Trophoblast cell (in vitro differentiated cells and primary cell): ENCODE data around the gene SETD6.

ENCODE experiments used
- DNase-seq, 2 donors: peaks; one replicate each; pipeline ENCODE4 v3.0.0-alpha.2; 2016
- H2AFZ ChIP-seq: 2 replicates; pipeline ENCODE4 v1.6.1; 2013; ENCODE audit warnings: low read length, moderate library complexity, mild to moderate bottlenecking; ENCODE audit not compliant: insufficient read depth, poor library complexity
- H2AK5ac ChIP-seq: 2 replicates; pipeline ENCODE4 v1.6.1; 2013; ENCODE audit warnings: mild to moderate bottlenecking, low read length
- H2BK120ac ChIP-seq: 2 replicates; pipeline ENCODE4 v1.6.1; 2013; ENCODE audit warnings: low read length, mild to moderate bottlenecking, moderate library complexity; ENCODE audit not compliant: insufficient read depth, poor library complexity
- H2BK12ac ChIP-seq: 2 replicates; pipeline ENCODE4 v1.6.1; 2013; ENCODE audit warnings: mild to moderate bottlenecking, low read length, moderate library complexity
- H2BK5ac ChIP-seq: 2 replicates; pipeline ENCODE4 v1.6.1; 2013; ENCODE audit warnings: low read length, low read depth, moderate library complexity, mild to moderate bottlenecking; ENCODE audit not compliant: poor library complexity
- H3K14ac ChIP-seq: 2 replicates; pipeline ENCODE4 v1.6.1; 2013; ENCODE audit warnings: mild to moderate bottlenecking, low read length
- H3K18ac ChIP-seq: 2 replicates; pipeline ENCODE4 v1.6.1; 2013; ENCODE audit warnings: mild to moderate bottlenecking, low read length
- H3K23ac ChIP-seq: 2 replicates; pipeline ENCODE4 v1.6.1; 2013; ENCODE audit warnings: low read length
- H3K27ac ChIP-seq: 2 replicates; pipeline ENCODE4 v1.5.1; 2013; ENCODE audit warnings: low read depth, mild to moderate bottlenecking, inconsistent platforms, low read length, moderate library complexity
- H3K27me3 ChIP-seq: 2 replicates; pipeline ENCODE4 v1.6.1; 2013; ENCODE audit warnings: inconsistent platforms, mild to moderate bottlenecking, low read length, moderate library complexity; ENCODE audit not compliant: insufficient read depth
- H3K36me3 ChIP-seq, 2 experiments: 1 replicate in 1 of 2; 2 replicates in 1 of 2; pipeline ENCODE4 v1.6.1; 2013; ENCODE audit warnings: low read length in 2 of 2, mild to moderate bottlenecking in 2 of 2, moderate library complexity in 1 of 2; ENCODE audit not compliant: insufficient read depth in 2 of 2, control insufficient read depth in 1 of 2
- H3K4ac ChIP-seq: 2 replicates; pipeline ENCODE4 v1.6.1; 2013; ENCODE audit warnings: low read depth, mild to moderate bottlenecking, low read length, moderate library complexity
- H3K4me1 ChIP-seq, 2 experiments: 1 replicate in 1 of 2; 2 replicates in 1 of 2; pipeline ENCODE4 v1.6.1; 2013; ENCODE audit warnings: low read length in 2 of 2, mild to moderate bottlenecking in 2 of 2, moderate library complexity in 1 of 2; ENCODE audit not compliant: insufficient read depth in 2 of 2, control insufficient read depth in 1 of 2
- H3K4me2 ChIP-seq: 2 replicates; pipeline ENCODE4 v1.6.1; 2013; ENCODE audit warnings: inconsistent platforms, mild to moderate bottlenecking, low read length, moderate library complexity
- H3K4me3 ChIP-seq: 2 replicates; pipeline ENCODE4 v1.5.1; 2013; ENCODE audit warnings: mild to moderate bottlenecking, low read depth, low read length, inconsistent platforms
- H3K79me1 ChIP-seq: one replicate; pipeline ENCODE4 v1.6.1; 2013; ENCODE audit warnings: low read length
- H3K79me2 ChIP-seq: 2 replicates; pipeline ENCODE4 v1.6.1; 2013; ENCODE audit warnings: low read length, mild to moderate bottlenecking; ENCODE audit not compliant: control insufficient read depth, insufficient read depth, poor library complexity
- H3K9ac ChIP-seq: 2 replicates; pipeline ENCODE4 v1.6.1; 2013; ENCODE audit warnings: mild to moderate bottlenecking, low read length
- H3K9me3 ChIP-seq: 2 replicates; pipeline ENCODE4 v1.6.1; 2013; ENCODE audit warnings: low read depth, mild to moderate bottlenecking, control low read depth, inconsistent platforms, low read length; ENCODE audit not compliant: insufficient read depth
- H4K12ac ChIP-seq: 2 replicates; pipeline ENCODE4 v1.6.1; 2013; ENCODE audit warnings: low read depth, mild to moderate bottlenecking, low read length, moderate library complexity
- H4K8ac ChIP-seq: 2 replicates; pipeline ENCODE4 v1.6.1; 2013; ENCODE audit warnings: low read depth, mild to moderate bottlenecking, low read length, moderate library complexity
- H4K91ac ChIP-seq: one replicate; pipeline ENCODE4 v1.6.1; 2013; ENCODE audit warnings: low read depth, mild to moderate bottlenecking, low read length, moderate library complexity
- WGBS: extraction: QIAGEN DNeasy Blood & Tissue Kit; methylation state at CpG from one replicate; pipeline ENCODE4 v1.1.7; 2013; ENCODE audit warnings: missing lambda C conversion rate; ENCODE audit not compliant: insufficient read length, insufficient coverage; ENCODE audit errors: extremely low coverage; 5-methylcytosine and 5-hydroxymethylcytosine counted together

The SETD6 gene

DNA sequence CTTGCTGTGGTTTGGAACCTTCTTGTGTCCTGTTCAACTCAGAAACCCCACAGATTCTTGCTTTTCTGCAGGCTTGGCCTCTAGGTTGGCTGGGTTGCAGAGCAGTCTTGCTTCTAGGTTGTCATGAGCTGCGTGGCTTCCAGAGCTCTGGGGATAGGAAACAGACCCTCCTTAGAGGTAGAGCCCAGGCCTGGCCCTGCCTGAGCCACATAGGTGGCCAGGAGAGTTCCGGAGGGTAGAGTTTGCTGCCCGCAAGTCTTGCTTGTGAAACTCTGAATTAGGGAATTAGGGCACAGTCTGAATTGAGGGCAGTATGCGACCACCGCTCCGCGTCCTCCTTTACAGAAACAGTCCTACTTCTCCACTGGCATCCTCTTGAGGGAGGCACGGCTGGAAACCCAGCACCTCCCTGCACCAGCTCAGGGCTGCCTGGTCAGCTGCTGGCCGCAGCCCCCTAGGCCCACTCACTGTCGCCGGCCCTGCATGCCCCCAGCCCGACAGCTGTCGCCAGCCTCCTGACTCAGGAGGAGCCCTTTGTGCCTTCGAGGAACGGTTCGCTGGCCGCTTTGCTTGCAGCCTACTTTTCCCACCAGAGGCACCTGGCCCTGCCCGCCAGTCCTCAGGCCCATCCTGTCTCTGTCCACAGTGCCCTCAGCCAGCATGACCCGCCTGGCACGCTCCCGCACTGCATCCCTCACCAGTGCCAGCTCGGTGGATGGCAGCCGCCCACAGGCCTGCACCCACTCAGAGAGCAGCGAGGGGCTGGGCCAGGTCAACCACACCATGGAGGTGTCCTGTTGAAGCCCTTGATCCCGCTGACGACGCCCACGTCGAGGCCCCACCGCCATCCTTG, 4.3 kb upstream of the SETD6 start:
- Histone ChIP-seq H4K8ac (no peak overlapping the region), H2BK5ac (no peak overlapping the region), H3K14ac (no peak overlapping the region), H2BK120ac (no peak overlapping the region), H3K4me2 (no peak overlapping the region), H3K9me3 (no peaks in the 10 kb centered on the region), H3K27me3 (no peaks in the 10 kb centered on the region), H2AFZ (no peak overlapping the region), H4K91ac (no peak overlapping the region), H4K12ac (no peak overlapping the region), H3K18ac (no peak overlapping the region), H3K4ac (no peak overlapping the region), H3K9ac (no peak overlapping the region), H3K4me1 (peaks cover 0 to 7% of the 10 kb centered on the region in 2 experiments), H2BK12ac (no peak overlapping the region), H3K4me3 (no peak overlapping the region), H3K27ac (no peak overlapping the region), H2AK5ac (no peak overlapping the region), H3K23ac (no peak overlapping the region), H3K79me1 (peaks cover 7% of the 10 kb centered on the region), H3K79me2 (peaks cover 7% of the 10 kb centered on the region), H3K36me3 (peaks cover 12 to 14% of the 10 kb centered on the region in 2 experiments)
- no CpG with 5 or more reads among the region's 30 CpGs for WGBS
- no peak for DNase-seq

DNA sequence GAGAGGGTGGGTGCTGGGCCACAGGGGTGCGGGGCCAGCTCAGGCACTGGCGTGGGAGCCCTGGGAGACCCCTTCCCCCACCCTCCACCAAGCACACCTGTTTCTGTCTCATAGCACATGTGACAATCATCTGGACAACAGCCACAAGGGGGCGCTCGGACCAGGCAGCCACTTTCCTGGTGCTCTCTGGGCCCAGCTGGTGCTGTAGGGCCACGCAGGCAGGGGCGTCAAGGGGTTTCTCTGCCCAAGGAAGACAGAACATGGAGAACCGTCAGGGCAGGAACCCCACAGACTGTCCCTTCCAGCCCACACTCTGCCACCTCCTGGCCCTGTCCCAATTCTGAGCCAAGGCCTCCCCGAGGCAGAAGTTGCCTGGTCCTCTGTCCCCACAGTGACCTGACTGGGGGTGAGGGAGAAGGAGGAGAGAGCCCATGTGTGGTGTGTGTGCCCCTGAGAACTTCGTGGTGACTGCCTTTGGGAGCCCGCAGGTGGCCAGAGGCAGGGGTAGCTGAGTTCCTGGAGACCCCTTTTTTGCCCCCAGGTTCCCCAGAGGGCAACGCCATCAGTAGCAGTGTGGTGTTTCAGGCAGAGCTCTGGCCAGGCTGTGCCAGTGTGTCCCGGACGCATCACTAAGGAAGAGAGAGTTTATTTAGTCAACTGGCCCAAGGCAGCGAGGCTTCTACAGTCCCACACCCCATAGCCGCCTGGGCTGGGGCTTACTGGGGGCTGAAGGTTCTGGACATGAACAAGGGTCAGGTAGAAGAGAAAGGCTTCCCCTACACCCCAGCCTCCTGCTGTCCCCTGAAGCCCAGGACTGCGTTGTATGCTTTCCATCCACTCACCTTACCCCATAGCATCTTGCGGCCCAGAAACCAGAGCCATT, 3.1 kb upstream of the SETD6 start:
- Histone ChIP-seq H3K23ac (no peak overlapping the region), H3K9me3 (no peaks in the 10 kb centered on the region), H4K8ac (no peak overlapping the region), H3K4ac (no peak overlapping the region), H2BK5ac (no peak overlapping the region), H3K27me3 (no peaks in the 10 kb centered on the region), H3K9ac (no peak overlapping the region), H3K4me1 (peaks cover 5 to 14% of the 10 kb centered on the region in 2 experiments), H2BK12ac (no peak overlapping the region), H2AFZ (no peak overlapping the region), H3K14ac (no peak overlapping the region), H3K4me2 (no peak overlapping the region), H3K36me3 (peaks cover 19 to 23% of the 10 kb centered on the region in 2 experiments), H4K12ac (no peak overlapping the region), H3K18ac (no peak overlapping the region), H2BK120ac (no peak overlapping the region), H3K4me3 (no peak overlapping the region), H3K79me1 (peaks cover 7% of the 10 kb centered on the region), H3K27ac (no peak overlapping the region), H4K91ac (no peak overlapping the region), H2AK5ac (no peak overlapping the region), H3K79me2 (peaks cover 7% of the 10 kb centered on the region)
- peak; percentile 45 to 85 for DNase-seq
- WGBS = no CpG with 5 or more reads among the region's 17 CpGs

DNA sequence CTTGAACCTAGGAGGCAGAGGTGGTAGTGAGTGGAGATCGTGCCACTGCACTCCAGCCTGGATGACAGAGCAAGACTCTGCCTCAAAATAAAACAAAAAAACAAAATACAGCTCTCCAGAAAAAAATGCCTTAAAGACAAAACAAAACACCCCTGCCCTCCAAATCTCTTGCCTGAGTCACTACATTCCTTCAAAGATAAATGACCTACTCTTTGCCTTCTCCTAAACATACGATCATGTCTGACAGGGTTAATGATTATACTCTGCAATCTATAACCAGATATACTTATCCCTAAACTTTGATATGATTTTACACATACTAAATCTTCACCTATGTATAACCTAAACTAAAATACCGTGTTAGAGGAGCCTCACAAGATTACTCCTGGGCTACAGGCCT, 1.4 kb upstream of the SETD6 start:
- no peaks in the 10 kb centered on the region for H3K9me3 ChIP-seq
- H3K23ac ChIP-seq = no peak overlapping the region
- DNase-seq = no peak
- no peak overlapping the region for H4K8ac ChIP-seq
- no peak overlapping the region for H3K4me3 ChIP-seq
- H3K79me2 ChIP-seq = peaks cover 7% of the 10 kb centered on the region
- no peak overlapping the region for H3K27ac ChIP-seq
- no peak overlapping the region for H3K14ac ChIP-seq
- H2BK12ac ChIP-seq = no peak overlapping the region
- H2BK120ac ChIP-seq = no peak overlapping the region
- no CpG with 5 or more reads among the region's 3 CpGs for WGBS
- no peaks in the 10 kb centered on the region for H3K27me3 ChIP-seq
- H2BK5ac ChIP-seq = no peak overlapping the region
- peaks cover 7% of the 10 kb centered on the region for H3K79me1 ChIP-seq
- no peak overlapping the region for H2AK5ac ChIP-seq
- H3K4me2 ChIP-seq = no peak overlapping the region
- no peak overlapping the region for H3K9ac ChIP-seq
- no peak overlapping the region for H3K18ac ChIP-seq
- no peak overlapping the region for H2AFZ ChIP-seq
- H4K12ac ChIP-seq = no peak overlapping the region
- no peak overlapping the region for H3K4ac ChIP-seq
- H3K36me3 ChIP-seq = peaks cover 21 to 35% of the 10 kb centered on the region in 2 experiments
- H4K91ac ChIP-seq = no peak overlapping the region
- peaks cover 5 to 14% of the 10 kb centered on the region in 2 experiments for H3K4me1 ChIP-seq

DNA sequence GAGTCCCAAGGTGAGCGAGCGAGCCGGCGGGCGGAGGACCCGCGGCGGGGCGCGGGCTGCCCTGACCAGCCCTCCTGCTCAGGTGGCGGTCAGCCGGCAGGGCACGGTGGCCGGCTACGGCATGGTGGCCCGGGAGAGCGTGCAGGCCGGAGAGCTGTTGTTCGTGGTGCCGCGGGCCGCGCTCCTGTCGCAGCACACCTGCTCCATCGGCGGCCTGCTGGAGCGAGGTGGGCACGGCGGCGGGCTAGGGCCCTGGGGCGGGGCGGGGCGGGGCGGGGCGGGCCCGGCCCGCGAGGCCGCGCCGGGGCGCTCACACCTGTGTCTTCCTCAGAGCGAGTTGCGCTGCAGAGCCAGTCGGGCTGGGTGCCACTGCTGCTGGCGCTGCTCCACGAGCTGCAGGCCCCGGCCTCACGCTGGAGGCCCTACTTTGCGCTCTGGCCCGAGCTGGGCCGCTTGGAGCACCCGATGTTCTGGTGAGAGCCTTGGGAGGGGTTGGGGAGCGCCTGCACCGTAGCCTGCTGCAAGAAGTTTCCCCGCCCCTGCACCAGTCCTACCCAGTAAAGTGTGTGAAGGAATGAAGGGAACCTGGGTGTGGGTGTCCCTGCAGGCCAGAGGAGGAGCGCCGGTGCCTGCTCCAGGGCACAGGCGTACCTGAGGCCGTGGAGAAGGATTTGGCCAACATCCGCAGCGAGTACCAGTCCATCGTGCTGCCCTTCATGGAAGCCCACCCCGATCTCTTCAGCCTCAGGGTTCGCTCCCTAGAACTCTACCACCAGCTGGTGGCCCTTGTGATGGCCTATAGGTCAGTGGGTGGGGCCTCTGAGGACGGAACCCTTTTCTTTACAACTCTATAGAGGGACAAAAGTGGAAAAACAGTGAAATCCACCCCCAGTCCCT, 802 bp downstream of the SETD6 start:
- H2BK5ac ChIP-seq = peak overlapping the region; percentile 77
- DNase-seq = peak; percentile 13 to 47

More for the DNA sequence above, 802 bp downstream of the SETD6 start:
- H3K27me3 ChIP-seq = no peaks in the 10 kb centered on the region
- no CpG with 5 or more reads among the region's 66 CpGs for WGBS
- peak overlapping the region; percentile 66 for H4K91ac ChIP-seq
- H2BK120ac ChIP-seq = peak overlapping the region; percentile 70
- peak overlapping the region; percentile 91 for H2AFZ ChIP-seq
- H3K4me2 ChIP-seq = peak overlapping the region; percentile 90
- peak overlapping the region; percentile 88 for H4K8ac ChIP-seq
- peaks cover 17 to 40% of the 10 kb centered on the region in 2 experiments for H3K36me3 ChIP-seq
- H3K9ac ChIP-seq = peak overlapping the region; percentile 72
- H3K23ac ChIP-seq = no peak overlapping the region
- peak overlapping the region; percentile 60 for H3K18ac ChIP-seq
- H3K4me3 ChIP-seq = peak overlapping the region; percentile 94
- H2BK12ac ChIP-seq = no peak overlapping the region
- H2AK5ac ChIP-seq = peak overlapping the region; percentile 44
- H3K27ac ChIP-seq = peak overlapping the region; percentile 48
- H4K12ac ChIP-seq = peak overlapping the region; percentile 91
- H3K79me1 ChIP-seq = peaks cover 7% of the 10 kb centered on the region
- no peak overlapping the region for H3K4ac ChIP-seq
- peaks cover 5 to 12% of the 10 kb centered on the region in 2 experiments for H3K4me1 ChIP-seq
- H3K79me2 ChIP-seq = peaks cover 7% of the 10 kb centered on the region
- H3K9me3 ChIP-seq = no peaks in the 10 kb centered on the region
- H3K14ac ChIP-seq = peak overlapping the region; percentile 61
